Breast epithelium (tissue), 4 donors: Measurements from ENCODE around the gene TUBB1. TPM values are rescaled to one million over a fixed set of nuclear protein-coding genes. Genes with fewer than 3 reads are reported as not detected.

Experiments used
- DNase-seq, 2 donors: peaks; one replicate each; pipeline ENCODE4 v3.0.0-alpha.2; 2019; ENCODE audit warnings: low spot score in 2 of 2
- H3K27ac ChIP-seq, 2 donors: fragments of 200-600 bp; sonication (generic) in 1 of 2; one replicate each; pipeline ENCODE4 v1.5.1; 2016 to 2019; ENCODE audit warnings: mild to moderate bottlenecking in 1 of 2
- H3K27me3 ChIP-seq, 2 donors: fragments of 200-600 bp; sonication (generic) in 1 of 2; one replicate each; pipeline versions ENCODE4 v1.5.1 to v1.6.0; 2017 to 2019; ENCODE audit warnings: control low read depth in 1 of 2, mild to moderate bottlenecking in 1 of 2
- H3K36me3 ChIP-seq: fragments of 200-600 bp; one replicate; pipeline ENCODE4 v1.5.1; 2019
- H3K4me1 ChIP-seq, 2 donors: fragments of 200-600 bp; sonication (generic); one replicate each; pipeline ENCODE4 v1.5.1; 2016 to 2019; ENCODE audit warnings: control low read depth in 1 of 2
- H3K4me3 ChIP-seq, 3 donors: fragments of 200-600 bp; sonication (generic); 1 replicate in 2 of 3; 2 replicates in 1 of 3; pipeline ENCODE4 v1.5.1; 2016 to 2019; ENCODE audit warnings: mild to moderate bottlenecking in 3 of 3, moderate library complexity in 2 of 3
- H3K9me3 ChIP-seq, 2 donors: fragments of 200-600 bp; sonication (generic) in 1 of 2; one replicate each; pipeline ENCODE4 v1.5.1; 2016 to 2019; ENCODE audit warnings: control low read depth in 1 of 2
- CTCF ChIP-seq, 3 donors: fragments of 450-650 bp; IDR thresholded peaks; one replicate each; pipeline ENCODE4 v1.5.1; 2016 to 2017; ENCODE audit warnings: antibody characterized with exemption in 3 of 3, mild to moderate bottlenecking in 3 of 3, moderate library complexity in 3 of 3
- POLR2A ChIP-seq: fragments of 450-650 bp; IDR thresholded peaks from one replicate; pipeline ENCODE4 v1.6.1; 2016; ENCODE audit warnings: antibody characterized with exemption, mild to moderate bottlenecking, moderate library complexity
- POLR2AphosphoS5 ChIP-seq, 3 donors: sonication (generic); formaldehyde crosslinking; IDR thresholded peaks; one replicate each; pipeline ENCODE4 v1.6.1; 2017; ENCODE audit warnings: antibody characterized with exemption in 3 of 3
- intact Hi-C: fragments of 100-400 bp; cut with DNase I; formaldehyde crosslinking; loops from one replicate; pipeline ENCODE4 v1.15.1; 2023; ENCODE audit warnings: low total_unique reads
- total RNA-seq, 3 donors: library from RNA; depleted of rRNA; stranded (reverse); fragments of >200 nt; gene quantifications; one replicate each; pipeline ENCODE4 v1.1.0, GENCODE V29; 2016

TUBB1 gene
- total RNA-seq, 3 donors from 2014 or later = 0.16 TPM; not detected in 2

- no peak for DNase-seq
- Histone ChIP-seq H3K4me1 (peaks cover under 1 to 3% of the 10 kb centered on the region in 2 donors), H3K27me3 (no peaks in the 10 kb centered on the region), H3K27ac (no peak overlapping the region), H3K9me3 (no peaks in the 10 kb centered on the region), H3K4me3 (no peak overlapping the region), H3K36me3 (no peaks in the 10 kb centered on the region)
- no peak for TF ChIP-seq CTCF (IDR thresholded peaks at IDR 0.05)
- no peak for TF ChIP-seq POLR2AphosphoS5 (IDR thresholded peaks at IDR 0.05)
- no peak for TF ChIP-seq POLR2A
- intact Hi-C loops = no loop called here
Observed at GRCh38 chr20:59015411-59015810, 3.8 kb upstream of the TUBB1 start.

GRCh38 chr20:59015812-59016711, 3.2 kb upstream of the TUBB1 start:
- no peaks in the 10 kb centered on the region for H3K4me1 ChIP-seq
- no peak for TF ChIP-seq POLR2AphosphoS5 (IDR thresholded peaks at IDR 0.05)
- no peak for TF ChIP-seq CTCF (IDR thresholded peaks at IDR 0.05)
- no peak for TF ChIP-seq POLR2A
- intact Hi-C loops = no loop called here
- no peak for DNase-seq
- no peaks in the 10 kb centered on the region for H3K27me3 ChIP-seq
- no peak overlapping the region for H3K27ac ChIP-seq
- no peak overlapping the region for H3K4me3 ChIP-seq
- H3K9me3 ChIP-seq = no peaks in the 10 kb centered on the region
- H3K36me3 ChIP-seq = no peaks in the 10 kb centered on the region

GRCh38 chr20:59016795-59017492, 2.3 kb upstream of the TUBB1 start:
- no peak overlapping the region for H3K4me3 ChIP-seq
- no peak for DNase-seq
- TF ChIP-seq CTCF (IDR thresholded peaks at IDR 0.05) (no peak), POLR2A (no peak), POLR2AphosphoS5 (IDR thresholded peaks at IDR 0.05) (no peak)
- intact Hi-C loops = no loop called here
- H3K27me3 ChIP-seq = no peaks in the 10 kb centered on the region
- H3K36me3 ChIP-seq = no peaks in the 10 kb centered on the region
- H3K4me1 ChIP-seq = no peaks in the 10 kb centered on the region
- no peaks in the 10 kb centered on the region for H3K9me3 ChIP-seq
- H3K27ac ChIP-seq = no peak overlapping the region

- Histone ChIP-seq H3K27ac (no peak overlapping the region), H3K36me3 (no peaks in the 10 kb centered on the region), H3K9me3 (no peaks in the 10 kb centered on the region), H3K4me3 (no peak overlapping the region), H3K27me3 (no peaks in the 10 kb centered on the region), H3K4me1 (no peaks in the 10 kb centered on the region)
- DNase-seq = no peak
- intact Hi-C loops = no loop called here
- TF ChIP-seq POLR2A (no peak), CTCF (IDR thresholded peaks at IDR 0.05) (no peak), POLR2AphosphoS5 (IDR thresholded peaks at IDR 0.05) (no peak)
Observed at GRCh38 chr20:59017493-59018231, 1.6 kb upstream of the TUBB1 start.
